Kidney glomerular epithelial cell (primary cell): ENCODE measurements around the gene PHLDA1.
A peak's percentile ranks its signal among the peaks of the same experiment; 100 is the strongest.
"Not testable (repeated sequence)": the region's sequence is repeated elsewhere in the genome, so short reads cannot be mapped to it uniquely, and the experiment has no call there.

ENCODE experiments used
- DNase-seq: peaks from one replicate; lab custom pipeline; 2025; lab: John Stamatoyannopoulos, UW

The PHLDA1 gene

DNA sequence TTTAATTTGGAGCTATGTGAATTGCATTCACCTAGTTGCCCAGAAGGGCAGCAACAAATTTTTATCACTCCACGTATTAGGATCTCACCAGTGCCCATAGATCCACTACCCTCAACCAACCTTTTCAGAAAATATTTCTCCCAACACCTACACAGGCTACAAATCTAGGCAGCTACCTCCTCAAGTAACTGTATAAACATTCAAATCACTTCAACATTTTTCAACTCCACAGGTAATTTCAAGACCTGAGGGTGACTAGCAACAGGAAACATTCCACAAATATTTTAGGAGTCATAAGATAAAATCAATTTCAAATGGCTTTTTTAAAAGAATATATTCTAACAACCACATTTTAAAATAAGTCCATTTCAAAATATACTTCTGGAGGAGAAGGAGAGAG lies 12.9 kb downstream of the PHLDA1 start:
- peak; percentile 44 for DNase-seq

GRCh38 chr12:76018111-76018510 lies 13.5 kb downstream of the PHLDA1 start:
- no peak for DNase-seq

- DNase-seq: no peak
Observed at GRCh38 chr12:76014007-76014406, 17.6 kb downstream of the PHLDA1 start.

- DNase-seq: no peak
Observed at GRCh38 chr12:76013603-76014002, 18.0 kb downstream of the PHLDA1 start.

- no peak for DNase-seq
Observed at GRCh38 chr12:76012644-76013043, 18.9 kb downstream of the PHLDA1 start.

DNA sequence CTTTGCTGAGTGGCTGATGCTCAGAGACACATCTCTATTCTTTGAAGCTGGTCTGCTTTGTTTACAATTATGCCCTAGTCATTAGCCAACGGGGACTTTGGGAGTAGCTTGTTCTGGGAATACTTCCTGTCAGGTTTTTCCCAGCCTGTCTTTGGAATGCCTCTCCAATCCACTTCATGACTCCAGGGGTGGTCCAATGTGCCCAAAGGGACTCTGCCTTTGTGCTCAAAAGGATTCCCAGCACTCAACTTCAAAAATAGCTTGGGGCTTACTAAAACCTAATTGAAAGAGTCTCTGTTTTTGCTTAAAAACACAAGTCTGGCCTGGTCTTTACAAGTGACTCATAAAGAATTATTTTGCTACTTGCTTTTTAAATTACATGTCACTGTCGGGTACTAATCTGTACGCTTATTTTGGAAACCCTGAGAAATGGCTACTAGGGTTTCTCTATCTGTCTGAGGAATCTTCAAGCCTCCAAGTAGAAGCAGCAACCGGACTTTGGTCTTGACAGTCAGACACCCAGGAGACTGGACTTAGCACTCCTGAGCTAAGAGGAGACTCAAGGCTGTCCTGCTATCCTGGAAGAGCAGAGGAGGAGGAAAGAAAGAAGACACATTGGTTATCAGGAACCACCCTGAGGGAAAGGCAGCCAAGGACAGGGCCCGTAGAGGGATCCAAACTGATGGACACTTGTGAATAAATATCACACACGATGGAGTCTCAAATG lies 20.7 kb downstream of the PHLDA1 start:
- no peak for DNase-seq

GRCh38 chr12:76008428-76008827 lies 23.1 kb downstream of the PHLDA1 start:
- DNase-seq: no peak

GRCh38 chr12:76007640-76008039 lies 23.9 kb downstream of the PHLDA1 start:
- no peak for DNase-seq

- no peak for DNase-seq
Observed at GRCh38 chr12:76006028-76006925, 25.3 kb downstream of the PHLDA1 start.

DNA sequence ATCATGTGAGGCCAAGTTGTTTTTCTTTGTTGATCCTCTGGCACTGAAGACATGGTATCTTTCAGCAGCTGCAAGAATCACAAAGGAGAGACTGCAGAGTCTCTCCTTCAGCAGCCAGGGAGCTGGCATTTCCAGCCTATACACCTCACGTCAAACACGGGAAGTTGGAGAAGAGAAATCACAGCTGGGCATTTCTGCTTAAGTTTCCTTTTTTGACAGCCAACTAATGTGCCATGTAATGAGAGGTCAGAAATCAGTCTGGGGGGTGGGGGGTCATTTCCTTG lies 28.3 kb downstream of the PHLDA1 start:
- no peak for DNase-seq

- no peak for DNase-seq
Observed at GRCh38 chr12:76002598-76003354, 28.8 kb downstream of the PHLDA1 start.

- DNase-seq: peak; percentile 39
Observed at GRCh38 chr12:75998292-75999063, 33.1 kb downstream of the PHLDA1 start.

- no peak for DNase-seq
Observed at GRCh38 chr12:75997658-75998057, 33.9 kb downstream of the PHLDA1 start.

GRCh38 chr12:75996861-75997447 lies 34.6 kb downstream of the PHLDA1 start:
- no peak for DNase-seq

- DNase-seq: no peak
Observed at GRCh38 chr12:75995691-75996090, 35.9 kb downstream of the PHLDA1 start.

GRCh38 chr12:75994069-75994740 lies 37.4 kb downstream of the PHLDA1 start:
- DNase-seq: no peak

DNA sequence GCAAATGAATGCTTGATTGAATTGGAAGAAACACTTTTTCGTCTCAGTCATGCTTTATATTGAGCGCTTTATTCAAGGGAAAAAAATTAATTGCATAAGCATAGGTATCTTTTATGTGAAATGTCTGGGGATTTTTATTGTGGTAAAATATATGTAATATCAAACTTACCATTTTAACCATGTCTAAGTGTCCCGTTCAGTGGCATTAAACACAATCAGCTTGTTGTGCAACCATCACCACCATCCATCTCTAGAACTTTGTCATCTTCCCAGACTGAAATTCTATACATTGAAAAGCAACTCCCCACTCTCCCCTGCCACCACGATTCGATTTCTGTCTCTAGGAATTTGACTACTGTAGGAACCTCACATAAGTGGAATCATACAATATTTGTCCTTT lies 39.8 kb downstream of the PHLDA1 start:
- no peak for DNase-seq

DNA sequence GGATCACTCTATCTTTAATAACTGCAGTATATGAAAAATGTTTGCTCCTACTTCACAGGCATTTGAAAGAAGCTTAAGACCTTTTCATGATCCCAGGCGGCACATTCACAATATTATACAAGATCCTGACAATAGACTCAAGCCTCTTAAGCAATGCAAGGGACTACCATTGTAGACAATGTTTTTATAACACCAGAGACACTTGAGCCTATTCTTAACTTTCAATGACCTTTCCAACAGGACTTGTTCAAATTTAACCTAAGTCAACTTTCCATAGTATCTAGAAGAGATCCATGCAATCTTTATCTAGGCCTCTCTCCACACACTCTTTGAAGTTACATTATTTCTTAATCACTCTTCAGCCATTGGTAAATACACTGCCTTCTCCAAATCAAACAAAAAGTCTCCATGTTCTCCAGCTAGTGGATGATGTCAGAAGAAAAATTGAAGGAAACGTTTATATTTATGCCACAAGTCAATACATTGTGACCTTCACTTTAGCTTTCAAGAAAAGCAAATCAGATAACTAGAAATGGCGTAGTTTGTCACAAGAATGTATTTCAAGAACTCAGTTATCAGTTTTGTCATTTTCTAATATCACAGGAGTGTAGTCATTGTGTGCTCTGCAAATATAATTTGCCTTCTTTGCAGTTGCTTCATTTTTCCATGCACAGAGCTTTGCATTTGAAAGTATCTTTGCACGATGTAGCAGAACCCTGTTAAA lies 41.2 kb downstream of the PHLDA1 start:
- no peak for DNase-seq

- not testable (repeated sequence) for DNase-seq
Observed at GRCh38 chr12:75987709-75988108, 43.9 kb downstream of the PHLDA1 start.

DNA sequence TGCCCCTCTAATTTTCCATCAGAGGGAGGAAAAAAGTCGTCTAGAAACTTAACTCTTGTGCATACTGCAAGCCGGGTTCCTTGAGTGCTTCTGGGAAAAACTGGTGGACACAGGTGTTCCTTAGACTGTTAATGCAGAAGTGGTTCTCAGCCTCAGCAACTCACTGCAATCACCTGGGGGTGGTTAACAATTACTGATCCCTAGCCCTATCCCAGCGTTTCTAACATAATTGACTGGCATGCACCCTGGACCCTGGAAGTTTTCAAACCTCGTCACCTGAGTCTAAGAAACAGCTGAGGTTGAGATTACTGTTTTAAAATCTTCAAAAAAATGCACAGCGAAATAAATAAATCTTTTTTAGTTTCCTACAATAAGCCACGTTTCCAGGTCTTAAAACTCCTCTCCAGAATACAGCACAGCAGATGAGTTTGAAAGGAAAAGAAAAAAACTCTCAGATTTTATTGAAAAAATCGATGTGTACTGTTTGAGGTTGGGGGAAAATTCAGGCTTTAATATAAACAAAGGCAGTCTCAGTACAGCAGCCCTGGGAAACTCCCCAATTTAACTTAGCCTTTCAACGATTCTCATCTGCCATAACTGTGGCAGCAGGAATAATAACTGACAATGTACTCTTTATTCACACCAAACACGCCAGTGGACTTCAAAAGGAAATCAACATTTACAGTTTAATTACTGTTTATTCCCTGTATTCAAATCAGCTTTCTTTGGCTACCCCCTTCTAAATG lies 45.4 kb downstream of the PHLDA1 start:
- DNase-seq: no peak
